ENCODE data around the gene CYSRT1.

GRCh38 chr9:137214620-137215019 lies 10.4 kb upstream of the CYSRT1 start:
- TF ChIP-seq ARNT (IDR thresholded peaks at IDR 0.05) (no peak), SUZ12 (IDR thresholded peaks at IDR 0.05) (no peak), FOXM1 (IDR thresholded peaks at IDR 0.05; ENCODE audit: borderline replicate concordance) (no peak), HDGF (IDR thresholded peaks at IDR 0.05; ENCODE audit: borderline replicate concordance) (no peak), SP1 (IDR thresholded peaks at IDR 0.05) (no peak), ZNF384 (IDR thresholded peaks at IDR 0.05) (no peak), BHLHE40 (IDR thresholded peaks at IDR 0.05; ENCODE audit: borderline replicate concordance) (no peak), LEF1 (IDR thresholded peaks at IDR 0.05; ENCODE audit: borderline replicate concordance) (no peak), FOXK2 (IDR thresholded peaks at IDR 0.05) (no peak), TARDBP (IDR thresholded peaks at IDR 0.05) (no peak)

Data from HEK293T (cell line).